Femur (tissue), 1 donor: ENCODE results near the gene HINFP.

ENCODE experiments used
- DNase-seq: peaks from one replicate; pipeline ENCODE4 v3.0.0-alpha.2; 2017

Gene HINFP

DNA sequence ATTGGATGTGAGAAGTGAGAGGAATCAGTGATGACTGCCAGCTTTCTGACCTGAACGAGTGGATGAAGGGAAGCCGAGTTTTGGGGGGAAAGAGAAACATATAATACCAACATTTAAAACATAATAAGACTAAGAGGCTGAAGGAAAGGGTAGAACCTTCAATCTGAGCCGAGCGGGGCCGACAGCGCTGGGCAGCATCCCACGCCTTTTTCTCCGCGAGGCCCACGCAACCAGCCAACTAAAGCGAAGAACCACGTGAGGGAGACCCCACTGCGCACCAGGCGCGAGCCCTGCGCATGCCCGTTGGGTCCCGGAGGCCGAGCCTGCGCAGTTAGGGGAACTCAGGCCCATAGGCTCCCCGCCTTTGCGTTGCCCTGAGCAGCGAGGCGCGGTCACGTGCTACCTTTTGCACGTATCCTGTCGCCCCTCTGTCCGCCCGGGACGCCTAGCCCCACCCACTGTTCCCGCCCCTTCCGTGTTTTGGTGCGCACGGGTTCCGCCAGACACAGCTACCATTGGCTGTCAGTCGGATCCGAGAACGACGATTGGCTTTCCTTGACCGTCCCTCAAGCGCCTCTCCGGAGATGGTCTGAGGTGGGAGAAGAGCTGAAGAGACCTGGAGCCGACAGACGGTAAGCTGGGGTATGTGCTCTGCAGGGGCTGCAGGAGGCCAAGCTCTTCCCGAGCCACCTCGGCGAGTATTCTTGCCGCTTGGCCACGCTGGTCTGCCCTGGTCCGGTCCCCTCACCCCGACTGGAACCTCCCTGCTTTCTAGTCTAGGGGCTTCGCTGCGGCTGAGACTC lies at the start of gene HINFP:
Gene HINFP, plus strand, starts transcription at position 573 of the 803 bp plus-strand sequence. CDS start 5,365 bp downstream, outside the sequence.
- peak; percentile 100 for DNase-seq

GRCh38 chr11:119077839-119078238 lies 43.5 kb upstream of the HINFP start:
- no peak for DNase-seq

DNA sequence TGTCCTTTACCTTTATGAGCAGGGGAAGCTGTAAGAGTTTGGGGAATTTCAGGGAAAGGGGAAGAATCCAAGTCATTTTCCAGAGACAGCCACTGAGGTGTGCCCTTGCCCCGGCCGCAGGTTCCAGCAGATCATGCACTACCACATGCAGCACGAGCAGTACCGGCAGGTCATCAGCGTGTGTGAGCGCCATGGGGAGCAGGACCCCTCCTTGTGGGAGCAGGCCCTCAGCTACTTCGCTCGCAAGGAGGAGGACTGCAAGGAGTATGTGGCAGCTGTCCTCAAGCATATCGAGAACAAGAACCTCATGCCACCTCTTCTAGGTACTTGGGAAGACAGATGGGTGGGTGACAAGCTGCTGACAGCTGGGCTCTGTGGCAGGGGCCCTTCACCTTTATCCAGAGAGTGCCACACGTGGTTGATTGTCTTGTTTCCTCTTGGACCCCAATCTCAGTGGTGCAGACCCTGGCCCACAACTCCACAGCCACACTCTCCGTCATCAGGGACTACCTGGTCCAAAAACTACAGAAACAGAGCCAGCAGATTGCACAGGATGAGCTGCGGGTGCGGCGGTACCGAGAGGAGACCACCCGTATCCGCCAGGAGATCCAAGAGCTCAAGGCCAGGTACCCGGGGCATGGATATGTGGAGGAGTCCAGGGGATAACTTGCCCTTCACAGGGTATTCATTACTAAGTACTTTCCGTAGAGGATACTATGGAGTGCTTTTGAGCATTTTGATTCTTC lies 42.5 kb upstream of the HINFP start:
- no peak for DNase-seq

DNA sequence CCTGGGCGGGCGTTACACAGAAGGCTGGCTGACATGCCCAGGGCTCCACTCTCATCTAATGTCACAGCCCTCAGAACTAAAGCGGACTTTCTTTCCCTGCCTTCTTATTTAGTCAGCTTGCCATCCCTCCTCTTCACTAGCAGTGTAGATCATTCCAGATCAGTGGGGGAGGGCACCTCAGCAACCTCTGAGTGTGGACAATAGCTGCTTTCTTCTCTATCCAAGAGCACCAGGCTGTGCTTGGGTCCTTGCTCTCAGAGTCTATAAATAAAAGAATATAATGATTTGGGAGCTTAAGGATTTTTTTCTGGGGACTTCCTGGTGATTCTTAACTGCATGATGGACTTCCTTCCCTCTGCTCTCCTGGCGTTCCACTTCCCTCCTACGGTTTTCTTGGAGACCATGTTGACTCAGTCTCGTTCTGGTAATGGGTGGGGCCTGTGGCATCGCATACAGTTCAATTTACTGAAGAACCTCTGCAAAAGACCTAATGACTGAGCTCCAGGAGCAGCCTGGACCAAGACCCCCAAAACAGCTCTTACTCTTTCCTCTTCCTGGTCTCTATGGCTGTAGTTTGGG lies 39.6 kb upstream of the HINFP start:
- DNase-seq, result no peak

DNA sequence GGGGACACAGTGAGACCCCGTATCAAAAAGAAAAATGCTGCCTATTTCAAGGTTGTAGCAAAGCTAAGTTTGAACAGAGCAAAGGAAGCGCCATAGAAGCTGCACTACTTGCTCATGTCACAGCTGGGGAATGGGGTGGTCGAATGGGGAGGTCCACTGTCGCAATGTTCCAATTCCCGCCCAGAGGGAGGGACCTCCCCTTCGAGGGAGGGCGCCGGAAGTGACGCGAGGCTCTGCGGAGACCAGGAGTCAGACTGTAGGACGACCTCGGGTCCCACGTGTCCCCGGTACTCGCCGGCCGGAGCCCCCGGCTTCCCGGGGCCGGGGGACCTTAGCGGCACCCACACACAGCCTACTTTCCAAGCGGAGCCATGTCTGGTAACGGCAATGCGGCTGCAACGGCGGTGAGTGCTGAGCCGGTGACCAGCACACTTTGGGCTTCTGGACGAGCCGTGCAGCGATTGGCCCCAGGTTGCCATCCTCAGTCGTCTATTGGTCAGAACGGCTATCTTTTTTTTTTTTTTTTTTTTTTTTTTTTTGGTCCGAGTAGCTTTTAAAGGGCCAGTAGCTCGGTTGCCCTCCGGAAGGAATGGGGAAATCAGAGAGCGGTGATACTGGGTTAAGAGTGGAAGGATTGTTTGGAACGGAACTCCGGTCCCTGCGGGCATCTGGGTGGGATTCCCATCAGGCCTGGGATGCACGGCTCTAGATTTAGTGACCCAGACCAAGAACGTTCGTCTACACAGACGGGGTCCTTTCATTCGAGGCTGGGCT lies 36.5 kb upstream of the HINFP start, which contains the start of gene HMBS:
Gene HMBS, plus strand, starts transcription at position 219 of the 774 bp plus-strand sequence. Its CDS starts 153 bp downstream, at position 372.
- peak; percentile 96 for DNase-seq

DNA sequence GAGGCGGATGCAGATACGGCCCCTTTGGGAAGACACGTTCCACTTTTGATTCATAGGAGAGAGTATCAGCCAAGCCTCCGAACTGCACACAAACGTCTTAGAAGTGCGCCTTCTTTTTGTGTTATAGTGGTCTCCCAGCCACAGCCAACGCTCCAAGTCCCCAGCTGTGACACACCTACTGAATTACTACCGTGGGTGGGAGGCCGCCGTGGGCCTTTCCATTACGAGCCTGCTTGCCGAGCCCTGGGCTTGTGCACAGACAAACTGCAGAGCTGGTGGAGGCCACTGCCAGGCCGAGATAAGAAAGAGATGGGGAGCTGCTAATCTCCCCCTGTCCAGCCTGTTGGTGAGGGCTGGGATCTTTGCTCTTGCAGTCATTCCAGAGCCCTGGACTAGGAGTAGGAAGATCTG lies 35.9 kb upstream of the HINFP start:
- DNase-seq, result peak; percentile 49

GRCh38 chr11:119087123-119087522 lies 34.3 kb upstream of the HINFP start:
- no peak for DNase-seq

DNA sequence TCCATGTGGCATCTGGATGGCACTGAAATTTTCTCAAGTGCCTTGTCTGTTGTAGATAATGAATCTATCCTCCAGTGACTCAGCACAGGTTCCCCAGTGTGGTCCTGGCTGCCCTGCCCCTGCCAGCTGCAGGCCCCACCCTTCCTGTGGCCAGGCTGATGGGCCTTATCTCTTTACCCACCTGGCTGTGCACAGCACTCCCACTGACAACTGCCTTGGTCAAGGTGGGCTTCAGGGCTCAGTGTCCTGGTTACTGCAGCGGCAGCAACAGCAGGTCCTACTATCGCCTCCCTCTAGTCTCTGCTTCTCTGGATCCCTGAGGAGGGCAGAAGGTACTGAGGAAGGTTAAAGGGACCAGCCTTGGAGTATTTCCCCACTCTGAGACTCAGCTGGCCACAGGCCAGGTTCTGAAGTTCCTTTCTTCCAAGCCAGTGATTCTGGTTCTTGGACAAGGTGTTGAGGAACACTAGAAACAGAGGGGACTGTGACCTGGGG lies 33.6 kb upstream of the HINFP start:
- peak; percentile 60 for DNase-seq

GRCh38 chr11:119088406-119088805 lies 33.0 kb upstream of the HINFP start:
- no peak for DNase-seq

DNA sequence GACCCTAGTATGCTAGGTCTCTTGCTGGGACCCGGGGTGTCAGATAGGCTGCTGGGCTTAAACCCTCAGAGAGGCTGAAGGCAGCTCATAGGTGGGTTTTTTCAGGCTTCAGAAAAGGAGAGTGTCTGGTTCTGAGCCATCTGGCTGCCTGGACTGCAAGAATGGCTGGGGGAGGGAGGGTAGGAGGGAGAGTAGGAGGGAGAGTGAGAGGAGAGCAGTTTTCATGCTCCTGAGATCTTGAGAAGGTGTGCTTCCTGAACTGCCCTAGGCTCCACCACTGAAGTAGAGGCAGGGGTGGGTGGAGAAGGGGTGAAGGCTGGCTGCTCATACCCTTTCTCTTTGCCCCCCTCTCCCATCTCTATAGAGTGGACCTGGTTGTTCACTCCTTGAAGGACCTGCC lies 32.1 kb upstream of the HINFP start:
- DNase-seq, result no peak

DNA sequence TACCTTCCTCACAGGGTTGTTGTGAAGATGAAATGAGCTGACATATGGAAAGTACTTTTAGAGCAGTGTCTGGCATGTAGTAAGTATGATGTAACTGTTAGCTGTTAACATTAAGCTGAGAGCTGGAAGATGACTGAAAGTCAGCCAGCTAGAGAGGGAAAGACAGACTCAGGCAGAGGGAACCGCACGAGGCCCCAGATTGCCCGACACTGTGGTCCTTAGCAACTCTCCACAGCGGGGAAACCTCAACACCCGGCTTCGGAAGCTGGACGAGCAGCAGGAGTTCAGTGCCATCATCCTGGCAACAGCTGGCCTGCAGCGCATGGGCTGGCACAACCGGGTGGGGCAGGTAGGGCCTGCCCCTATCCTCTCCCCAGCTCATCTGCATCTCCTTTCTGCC lies 30.2 kb upstream of the HINFP start:
- DNase-seq, result no peak

- DNase-seq, result no peak
These were observed 29.2 kb upstream of the HINFP start for GRCh38 chr11:119091966-119092879.

- no peak for DNase-seq
These were observed 28.2 kb upstream of the HINFP start for GRCh38 chr11:119092880-119093842.

DNA sequence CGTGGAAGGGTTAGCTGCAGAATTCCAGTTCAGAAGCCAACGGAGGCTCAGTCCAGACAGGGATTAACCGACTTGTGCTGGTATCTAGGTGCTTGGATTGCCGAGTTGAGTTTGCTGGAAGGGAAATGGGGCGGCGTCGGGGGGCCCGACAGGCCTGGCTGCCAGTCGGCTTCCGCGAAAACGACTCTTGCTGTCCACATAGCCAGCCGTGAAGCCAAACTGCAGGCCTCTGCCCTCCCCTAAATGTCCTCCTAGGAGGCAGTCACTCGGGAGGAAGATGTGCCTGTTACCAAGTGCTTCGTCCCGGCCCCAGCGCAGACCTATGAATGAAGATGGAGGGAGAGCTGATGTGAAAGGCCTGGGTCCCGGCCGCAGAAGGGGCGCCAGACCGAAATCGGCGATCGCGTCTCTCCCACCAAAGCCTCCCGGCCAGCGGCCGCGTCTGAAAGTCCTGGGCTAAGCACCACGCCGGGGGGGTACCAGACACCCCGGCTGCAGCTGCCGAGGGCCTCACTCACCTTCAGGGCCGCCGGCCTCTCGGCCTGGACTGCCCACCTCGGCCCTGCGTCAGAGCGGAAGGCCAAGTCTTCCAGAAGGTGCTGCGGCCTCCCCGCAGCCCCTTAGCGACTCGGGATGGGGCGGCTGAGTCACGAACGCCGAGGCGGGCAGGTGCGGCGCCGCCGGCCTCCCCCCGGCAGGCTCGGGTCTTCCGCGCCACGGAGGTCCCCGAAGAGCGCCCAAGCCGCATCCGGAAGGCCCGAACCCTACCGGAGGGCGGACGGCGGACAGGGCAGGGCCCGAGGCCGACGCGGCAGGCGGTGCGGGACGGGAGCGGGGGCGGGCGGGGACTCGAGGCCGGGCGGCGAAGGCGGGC lies 27.2 kb upstream of the HINFP start:
- DNase-seq, result peak; percentile 62

GRCh38 chr11:119094816-119095065 lies 26.6 kb upstream of the HINFP start:
- DNase-seq, result peak; percentile 85

DNA sequence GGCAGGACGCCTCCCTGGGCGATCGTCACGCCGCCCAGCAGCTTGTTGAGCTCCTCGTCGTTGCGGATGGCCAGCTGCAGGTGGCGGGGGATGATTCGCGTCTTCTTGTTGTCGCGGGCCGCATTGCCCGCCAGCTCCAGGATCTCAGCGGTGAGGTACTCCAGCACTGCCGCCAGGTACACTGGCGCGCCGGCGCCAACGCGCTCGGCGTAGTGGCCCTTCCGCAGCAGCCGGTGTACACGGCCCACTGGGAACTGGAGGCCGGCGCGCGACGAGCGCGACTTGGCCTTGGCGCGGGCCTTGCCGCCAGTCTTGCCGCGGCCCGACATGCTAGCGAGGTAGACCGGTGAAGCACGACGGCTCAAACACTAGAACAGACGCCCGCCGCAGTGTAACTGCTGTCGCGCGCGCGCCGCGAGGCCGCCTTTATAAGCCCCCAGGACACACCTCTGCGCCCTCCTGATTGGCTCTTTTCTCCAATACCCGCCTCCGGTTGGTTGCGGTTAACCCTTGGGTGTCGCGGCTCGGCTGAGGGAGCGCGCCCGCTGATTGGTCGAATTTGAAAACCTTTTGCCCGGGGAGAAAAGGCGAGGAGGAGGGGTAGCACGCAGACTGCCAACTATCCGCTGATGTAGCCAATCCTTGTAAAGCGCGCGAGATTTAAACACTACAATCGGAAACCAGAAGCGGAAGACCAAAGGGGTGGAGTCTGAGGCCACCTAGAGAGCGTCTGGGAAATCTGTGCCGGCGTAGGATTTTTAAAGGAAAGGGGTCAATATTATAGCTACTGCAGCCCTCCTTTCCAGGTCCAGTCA lies 26.1 kb upstream of the HINFP start:
- peak; percentile 100 for DNase-seq

DNA sequence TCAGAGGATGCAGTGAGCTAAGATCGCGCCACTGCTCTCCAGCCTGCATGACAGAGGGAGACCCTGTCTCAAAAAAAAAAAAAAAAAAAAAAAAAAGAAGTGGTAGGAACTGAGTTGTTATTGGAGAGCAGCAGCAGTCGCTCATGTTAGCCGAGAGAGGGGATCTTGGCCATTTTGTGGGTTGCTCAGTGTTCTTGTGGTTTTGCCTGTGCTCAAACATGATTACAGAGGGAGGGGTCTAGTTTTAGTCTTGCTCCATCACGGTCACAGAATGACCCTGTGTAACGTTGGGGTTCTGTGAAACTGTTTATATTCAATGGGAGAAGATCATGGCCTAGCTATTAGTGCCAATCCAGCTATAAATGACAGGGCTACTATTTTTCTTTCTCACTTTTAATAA lies 21.7 kb upstream of the HINFP start:
- DNase-seq, result no peak

GRCh38 chr11:119100246-119100970 lies 21.0 kb upstream of the HINFP start:
- no peak for DNase-seq
